NCI-H82 (cell line): ENCODE data around the gene SPAG9.
"Not testable (repeated sequence)": the region's sequence is repeated elsewhere in the genome, so short reads cannot be mapped to it uniquely, and the experiment has no call there.

Source experiments
- DNase-seq: peaks from one replicate; lab custom pipeline; 2025; lab: John Stamatoyannopoulos, UW

The SPAG9 gene

GRCh38 chr17:51085150-51085805 is 35.4 kb downstream of the SPAG9 start:
- DNase-seq, result no peak

DNA sequence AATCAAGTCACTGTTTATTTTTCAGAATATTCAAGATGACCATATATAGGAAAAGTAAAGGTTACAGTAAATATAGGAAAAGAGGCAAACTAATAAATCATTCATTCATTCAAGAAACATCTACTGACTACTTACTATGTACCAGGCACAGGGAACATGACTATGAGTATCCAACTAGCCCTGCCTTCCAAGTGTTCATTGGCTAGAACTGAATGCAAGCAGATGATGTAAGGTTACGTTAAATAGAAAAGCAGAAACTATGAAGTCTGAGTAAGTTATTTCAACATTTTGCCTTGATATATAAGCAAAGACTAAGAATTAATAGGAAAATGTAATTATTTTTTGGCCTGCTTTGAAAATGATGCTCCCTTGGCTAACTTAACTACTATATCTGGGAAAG is 36.7 kb downstream of the SPAG9 start:
- DNase-seq, result no peak

- DNase-seq, result not testable (repeated sequence)
These were observed 37.3 kb downstream of the SPAG9 start for GRCh38 chr17:51083364-51083763.

- DNase-seq, result no peak
These were observed 41.6 kb downstream of the SPAG9 start for GRCh38 chr17:51079049-51079448.

GRCh38 chr17:51078009-51078592 is 42.6 kb downstream of the SPAG9 start:
- DNase-seq, result no peak

GRCh38 chr17:51076821-51077220 is 43.8 kb downstream of the SPAG9 start:
- DNase-seq, result no peak

- no peak for DNase-seq
These were observed 49.1 kb downstream of the SPAG9 start for GRCh38 chr17:51071556-51071955.

DNA sequence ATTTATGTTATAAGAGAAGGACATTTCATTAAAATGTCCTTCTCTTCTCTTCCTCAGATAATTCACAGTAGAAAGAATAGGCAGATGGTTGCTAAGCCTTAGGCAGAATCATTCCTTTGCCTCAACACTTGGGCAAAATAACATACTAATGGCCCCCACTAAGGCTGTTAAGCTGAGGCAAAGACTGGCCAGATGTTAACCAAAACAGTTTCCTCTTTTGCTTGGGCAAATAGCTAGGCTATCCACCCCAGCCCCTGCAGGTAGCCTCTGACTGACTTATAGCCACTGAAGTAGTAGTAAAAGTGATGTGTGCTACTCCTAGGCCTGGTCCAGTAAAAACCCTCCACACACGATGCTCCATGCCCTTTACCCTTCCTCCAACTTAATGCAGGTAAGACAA is 55.2 kb downstream of the SPAG9 start:
- DNase-seq, result peak; percentile 92

DNA sequence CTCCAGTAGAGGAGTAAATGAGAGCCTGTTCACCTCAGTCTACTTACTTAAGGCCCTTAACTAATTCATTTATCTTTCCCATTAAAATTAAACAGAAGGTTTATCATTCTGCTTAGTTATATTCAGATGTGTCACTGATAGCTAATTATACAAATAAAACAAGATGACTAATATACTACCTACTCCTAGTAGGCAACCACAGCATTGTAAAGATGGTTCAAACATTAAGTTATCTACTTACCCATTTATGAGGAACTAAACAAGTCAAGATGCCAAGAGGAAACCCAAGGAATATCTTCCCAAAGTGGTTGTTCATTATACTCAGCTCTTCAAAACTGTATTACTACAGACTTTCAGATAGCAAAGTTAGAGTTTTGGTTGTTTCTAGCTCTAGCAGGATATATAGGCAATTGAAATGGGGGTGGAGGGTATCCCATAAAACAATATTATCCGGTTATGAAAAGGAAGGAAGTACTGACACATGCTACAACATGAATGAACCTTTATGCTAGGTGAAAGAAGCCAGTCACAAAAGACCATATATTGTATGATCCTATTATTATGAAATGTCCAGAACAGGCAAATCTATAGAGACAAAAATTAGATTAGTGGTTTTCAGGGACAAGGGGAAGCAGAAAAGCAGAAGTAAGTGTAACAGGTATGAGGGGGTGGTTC is 56.5 kb downstream of the SPAG9 start:
- no peak for DNase-seq

- no peak for DNase-seq
These were observed 60.3 kb downstream of the SPAG9 start for GRCh38 chr17:51060396-51060795.

GRCh38 chr17:51059781-51060180 is 60.9 kb downstream of the SPAG9 start:
- DNase-seq, result no peak

- no peak for DNase-seq
These were observed 63.1 kb downstream of the SPAG9 start for GRCh38 chr17:51057534-51057933.

GRCh38 chr17:51056813-51057510 is 63.7 kb downstream of the SPAG9 start:
- DNase-seq, result peak; percentile 70

GRCh38 chr17:51054748-51055147 is 65.9 kb downstream of the SPAG9 start:
- no peak for DNase-seq

- no peak for DNase-seq
These were observed 68.4 kb downstream of the SPAG9 start for GRCh38 chr17:51052235-51052634.

GRCh38 chr17:51050291-51051033 is 70.2 kb downstream of the SPAG9 start:
- DNase-seq, result no peak

- DNase-seq, result peak; percentile 100
These were observed 73.9 kb downstream of the SPAG9 start for GRCh38 chr17:51046514-51047384.

DNA sequence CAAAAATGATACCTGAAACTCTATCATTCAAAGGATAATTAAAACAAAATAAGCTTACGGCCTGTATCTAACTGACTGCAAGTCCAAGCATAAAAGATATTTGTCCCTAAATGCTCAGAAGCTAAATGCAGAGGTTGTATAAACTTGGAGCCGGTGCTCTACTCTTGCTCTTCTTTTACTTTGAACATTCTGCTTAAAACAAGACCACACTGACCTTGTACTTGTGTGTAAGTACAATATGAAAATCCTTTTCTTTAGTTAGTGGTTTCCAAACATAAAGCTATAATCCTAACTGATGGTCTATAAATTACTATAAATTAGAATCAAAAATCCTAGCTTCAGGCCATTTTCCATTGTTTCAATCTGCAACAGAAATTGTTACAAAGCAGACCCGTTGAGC is 74.6 kb downstream of the SPAG9 start:
- DNase-seq, result peak; percentile 47

DNA sequence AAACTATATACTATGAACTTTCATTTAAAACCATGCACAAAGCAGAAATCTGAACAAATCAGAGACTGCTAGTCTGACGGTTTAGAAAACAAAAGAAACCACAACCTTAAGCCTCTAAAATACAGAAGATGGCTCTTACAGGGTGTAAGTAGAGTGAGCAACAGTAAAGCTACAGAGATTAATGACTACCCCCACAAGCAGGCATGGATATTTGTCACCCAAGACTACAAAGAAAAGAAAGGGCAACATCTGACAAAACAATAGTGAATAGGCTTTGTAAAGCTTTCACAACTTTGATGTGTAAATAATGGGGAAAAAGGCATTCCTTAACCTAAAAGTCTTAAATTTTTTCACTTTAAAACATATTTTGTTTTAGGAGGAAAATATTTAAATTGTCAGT is 75.0 kb downstream of the SPAG9 start:
- peak; percentile 85 for DNase-seq

DNA sequence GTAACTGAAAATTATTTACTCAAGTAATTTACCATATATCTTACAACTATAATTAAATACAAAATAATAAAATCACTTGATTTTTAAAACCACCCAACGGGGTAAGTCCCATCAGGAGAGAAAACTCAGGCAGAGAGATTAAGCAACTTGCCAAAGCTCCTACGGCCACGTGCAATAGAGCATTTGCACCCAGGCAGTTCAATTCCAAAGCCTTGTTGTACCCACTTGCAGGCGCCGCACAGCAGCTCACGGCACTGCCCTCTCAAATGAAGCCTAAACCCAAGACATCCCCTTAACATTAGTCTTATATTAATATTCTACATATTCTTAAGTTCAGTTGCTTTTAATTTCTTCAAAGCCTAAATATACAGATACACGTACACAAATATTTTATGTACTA is 75.7 kb downstream of the SPAG9 start:
- peak; percentile 93 for DNase-seq

GRCh38 chr17:51036084-51036483 is 84.6 kb downstream of the SPAG9 start:
- DNase-seq, result no peak
